HG02798 (cell line): ENCODE measurements around the gene GFOD1.
A peak's percentile ranks its signal among the peaks of the same experiment; 100 is the strongest.
"Not testable (repeated sequence)": the region's sequence is repeated elsewhere in the genome, so short reads cannot be mapped to it uniquely, and the experiment has no call there.

ENCODE experiments used
- ATAC-seq: cut with Tn5 transposase; IDR thresholded peaks from one replicate; pipeline ENCODE4 v1.9.1; 2021; ENCODE audit warnings: mild to moderate bottlenecking; ENCODE audit not compliant: unreplicated experiment, poor library complexity

GFOD1 gene

DNA sequence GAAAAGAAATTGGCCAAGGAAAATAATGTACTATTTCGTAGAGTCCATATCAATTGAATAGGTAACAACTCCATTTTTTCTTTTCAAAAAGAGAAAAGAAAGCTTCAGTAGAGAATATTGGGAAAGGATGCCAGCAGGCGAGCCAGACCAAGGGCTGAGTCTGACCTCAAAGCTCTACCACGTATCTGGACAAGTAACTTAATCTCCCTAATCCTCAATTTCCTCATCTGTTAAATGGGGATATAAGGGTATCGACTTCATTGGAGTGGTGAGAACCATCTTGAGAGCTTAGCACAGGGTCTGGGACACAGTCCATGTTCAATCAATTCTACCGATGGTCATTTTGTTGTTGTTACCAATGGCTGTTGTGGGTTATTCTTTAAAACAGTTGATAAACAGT, 95.9 kb downstream of the GFOD1 start:
- no peak for ATAC-seq

DNA sequence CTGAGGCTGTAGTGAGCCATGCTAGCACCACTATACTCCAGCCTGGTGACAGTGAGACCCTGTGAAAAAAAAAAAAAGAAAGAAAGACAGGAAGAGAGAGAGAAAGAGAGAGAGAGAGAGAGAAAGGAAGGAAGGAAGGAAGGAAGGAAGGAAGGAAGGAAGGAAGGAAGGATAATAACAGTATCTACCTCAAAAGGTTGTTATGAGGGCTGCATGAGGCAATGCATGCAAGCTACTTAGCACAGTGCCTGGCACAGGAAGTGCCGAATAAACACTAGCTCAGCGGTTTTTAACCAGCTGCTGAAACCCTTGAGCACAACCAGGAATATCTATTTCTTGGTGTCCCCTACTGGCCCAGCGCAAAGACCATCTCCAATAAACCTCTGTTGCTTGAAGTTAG, 96.7 kb downstream of the GFOD1 start:
- no peak for ATAC-seq

DNA sequence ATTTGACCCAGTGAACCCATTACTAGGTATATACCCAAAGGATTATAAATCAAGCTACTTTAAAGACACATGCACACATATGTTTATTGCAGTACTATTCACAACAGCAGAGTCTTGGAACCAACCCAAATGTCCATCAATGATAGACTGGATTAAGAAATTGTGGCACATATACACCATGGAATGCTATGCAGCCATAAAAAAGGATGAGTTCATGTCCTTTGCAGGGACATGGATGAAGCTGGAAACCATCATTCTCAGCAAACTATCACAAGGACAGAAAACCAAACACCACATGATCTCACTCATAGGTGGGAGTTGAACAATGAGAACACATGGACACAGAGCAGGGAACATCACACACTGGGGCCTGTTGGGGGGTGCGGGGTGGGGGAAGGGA, 98.2 kb downstream of the GFOD1 start:
- not testable (repeated sequence) for ATAC-seq

DNA sequence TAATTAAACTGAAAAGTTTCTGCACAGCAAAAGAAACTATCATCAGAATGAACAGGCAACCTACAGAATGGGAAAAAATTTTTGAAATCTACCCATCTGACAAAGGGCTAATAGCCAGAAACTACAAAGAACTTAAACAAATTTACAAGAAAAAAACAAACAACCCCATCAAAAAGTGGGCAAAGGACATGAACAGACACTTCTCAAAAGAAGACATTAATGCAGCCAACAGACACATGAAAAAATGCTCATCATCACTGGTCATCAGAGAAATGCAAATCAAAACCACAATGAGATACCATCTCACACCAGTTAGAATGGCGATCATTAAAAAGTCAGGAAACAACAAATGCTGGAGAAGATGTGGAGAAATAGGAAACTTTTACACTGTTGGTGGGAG, 98.6 kb downstream of the GFOD1 start:
- not testable (repeated sequence) for ATAC-seq

DNA sequence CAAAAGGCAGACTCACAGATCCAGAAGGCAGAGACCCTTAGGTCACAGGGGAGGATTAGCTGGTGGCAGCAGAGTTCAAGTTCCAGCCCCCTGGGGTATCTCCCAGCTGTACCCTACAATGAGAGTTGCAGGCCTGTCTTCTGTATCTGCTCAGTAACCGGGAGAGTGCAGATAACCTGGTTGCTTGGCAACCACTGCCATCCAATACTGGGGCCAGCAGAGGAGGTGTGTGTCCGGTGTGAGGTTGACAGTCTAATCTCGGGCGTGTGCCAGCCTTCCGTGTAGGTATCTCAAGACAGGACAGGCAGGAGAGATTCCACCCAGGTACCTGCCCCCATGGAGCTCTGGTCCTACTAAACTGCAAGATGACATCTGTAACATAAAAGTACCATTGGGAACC, 102.4 kb downstream of the GFOD1 start:
- ATAC-seq = no peak

DNA sequence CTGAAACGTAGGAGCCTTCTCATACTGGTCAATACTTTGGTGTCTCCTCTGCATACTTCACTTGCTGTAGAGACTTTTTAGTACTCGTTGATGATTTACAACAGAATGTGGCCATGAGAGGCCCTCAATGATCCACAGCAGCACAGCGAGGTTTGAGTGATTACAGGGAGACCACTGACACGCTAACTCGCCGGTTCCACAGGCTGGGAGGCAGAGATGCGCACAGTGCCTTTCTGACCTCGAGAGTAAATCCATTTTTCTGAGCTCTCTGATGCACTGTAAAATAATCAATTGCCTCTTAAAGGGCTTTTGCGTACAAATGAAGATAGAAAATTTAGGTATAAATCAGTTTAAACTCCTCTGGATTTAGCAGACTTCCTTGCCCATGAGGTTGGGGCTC, 102.9 kb downstream of the GFOD1 start:
- no peak for ATAC-seq

DNA sequence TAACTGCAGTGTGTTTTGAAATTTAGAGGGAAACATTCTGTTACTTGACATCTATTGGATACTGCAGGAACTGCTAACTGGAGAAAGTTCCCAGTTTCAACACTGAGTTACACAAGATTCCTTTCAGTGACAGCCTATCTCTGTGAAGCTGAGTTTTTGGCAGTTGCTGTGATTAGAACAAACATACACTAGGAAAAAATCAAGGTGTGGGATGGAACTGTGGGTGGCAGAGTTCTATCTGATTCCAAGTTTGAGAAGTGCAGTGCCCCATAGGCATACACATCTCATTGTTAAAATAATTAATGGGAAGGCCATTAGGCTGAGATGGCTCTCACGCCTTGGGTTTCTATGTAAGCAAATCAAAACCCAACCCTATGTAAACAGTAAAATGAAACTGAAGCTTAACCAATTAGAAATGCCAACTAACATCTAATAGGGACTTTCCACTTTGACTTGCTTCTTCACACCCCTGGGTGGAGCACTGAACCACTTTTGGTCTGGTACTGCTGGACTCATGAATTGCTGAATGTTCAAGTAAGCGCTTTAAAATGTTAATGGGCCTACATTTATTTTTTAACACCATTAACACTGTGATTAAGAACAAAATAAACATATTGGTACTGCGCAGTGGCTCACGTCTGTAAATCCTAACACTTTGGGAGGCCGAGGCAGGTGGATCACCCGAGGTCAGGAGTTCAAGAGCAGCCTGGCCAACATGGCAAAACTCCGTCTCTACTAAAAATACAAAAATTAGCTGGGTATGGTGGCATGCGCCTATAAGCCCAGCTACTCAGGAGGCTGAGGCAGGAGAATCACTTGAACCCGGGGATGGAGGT, 103.9 kb downstream of the GFOD1 start:
- ATAC-seq = peak; percentile 96

DNA sequence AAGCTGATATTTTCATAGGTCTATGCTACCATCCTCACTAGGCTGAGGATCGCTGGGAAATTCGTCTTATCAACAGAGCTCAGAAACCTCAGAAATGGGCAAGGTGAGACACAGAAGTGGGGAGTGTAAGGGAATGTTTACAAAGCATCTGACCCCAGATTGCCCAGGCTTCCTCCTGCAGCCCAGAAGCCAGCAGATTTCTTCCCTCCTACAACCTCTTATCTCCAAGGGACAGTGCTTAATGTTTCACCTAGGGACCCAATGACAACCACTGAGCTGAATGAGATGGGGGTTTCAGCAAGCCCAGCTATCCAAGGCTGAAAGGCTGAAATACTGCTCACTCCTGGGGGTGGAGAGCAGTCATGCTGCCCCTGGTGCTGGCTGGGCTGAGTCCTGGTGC, 106.6 kb downstream of the GFOD1 start:
- ATAC-seq = no peak

DNA sequence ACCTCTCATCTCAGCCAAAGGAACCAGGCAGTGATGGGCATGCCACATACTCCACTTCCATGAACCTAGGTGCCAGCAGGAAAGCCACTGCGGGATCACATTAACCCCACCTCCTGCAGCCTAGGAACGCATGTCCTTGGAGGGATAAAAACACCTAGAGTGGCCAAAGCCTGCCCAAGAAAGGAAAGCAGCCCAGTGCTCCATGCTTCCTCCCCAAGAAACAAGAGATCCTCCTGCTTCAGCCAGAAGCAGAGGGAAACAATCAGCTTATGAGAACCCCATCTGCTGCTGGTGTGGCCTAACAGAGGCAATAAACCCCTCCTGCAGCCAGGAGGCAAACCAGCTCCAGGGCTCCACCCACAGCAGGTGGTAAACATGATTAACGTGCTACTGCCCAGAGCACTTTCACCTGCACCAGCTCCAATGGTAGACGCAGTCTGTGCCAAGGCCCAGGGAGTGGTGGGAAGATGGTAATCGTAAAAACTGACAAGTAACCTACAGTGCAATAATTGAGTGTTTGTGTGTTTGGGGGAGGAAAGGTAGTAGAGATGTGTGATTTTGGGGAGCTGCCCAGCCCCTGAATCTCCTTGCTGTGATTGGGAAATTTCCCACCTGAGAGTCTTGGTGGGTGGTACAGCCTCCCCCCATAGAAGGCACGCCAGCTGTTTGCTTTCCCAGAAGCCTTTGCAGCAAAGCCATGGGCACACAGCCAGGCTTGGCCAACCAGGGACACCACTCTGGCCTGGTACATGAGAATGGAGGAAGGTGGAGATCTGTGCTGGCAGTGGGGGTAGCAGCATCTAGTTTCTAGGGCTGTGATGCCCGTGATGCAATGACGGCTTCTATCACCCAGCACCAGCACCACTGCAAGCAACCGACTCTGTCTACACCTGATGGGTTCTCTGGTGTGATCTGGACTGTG, 108.5 kb downstream of the GFOD1 start:
- ATAC-seq = no peak

DNA sequence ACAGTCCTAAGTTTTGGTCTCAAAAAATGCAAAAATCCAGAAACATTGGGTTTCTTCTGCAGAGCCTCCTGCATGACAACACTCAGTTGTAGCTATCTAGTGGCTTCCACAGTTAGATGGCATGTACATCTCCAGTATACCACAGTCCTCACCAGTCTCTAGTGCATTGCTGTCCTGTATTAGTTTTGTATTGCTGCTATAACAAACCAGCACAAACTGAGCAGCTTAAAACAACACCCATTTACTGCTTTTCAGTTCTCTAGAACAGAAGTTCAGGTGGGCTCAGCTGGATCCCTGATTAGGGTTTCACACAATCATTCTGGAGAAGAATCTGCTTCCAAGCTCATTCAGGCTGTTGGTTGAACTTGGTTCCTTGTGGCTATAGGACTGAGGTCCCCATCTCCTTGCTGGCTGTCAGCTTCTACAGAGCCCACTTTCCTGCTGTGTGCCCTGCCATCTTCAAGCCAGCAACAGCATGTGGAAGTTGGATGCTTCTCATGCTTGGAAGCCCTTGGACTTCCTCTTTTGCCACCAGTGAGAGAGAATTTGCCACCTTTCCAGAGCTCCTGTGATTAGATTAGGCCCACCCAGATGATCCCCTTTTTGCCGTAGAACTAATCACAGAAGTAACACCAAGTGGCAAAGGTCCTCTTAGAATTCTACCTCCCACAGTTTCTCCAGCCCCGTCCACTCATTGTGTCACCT, 110.2 kb downstream of the GFOD1 start:
- no peak for ATAC-seq

DNA sequence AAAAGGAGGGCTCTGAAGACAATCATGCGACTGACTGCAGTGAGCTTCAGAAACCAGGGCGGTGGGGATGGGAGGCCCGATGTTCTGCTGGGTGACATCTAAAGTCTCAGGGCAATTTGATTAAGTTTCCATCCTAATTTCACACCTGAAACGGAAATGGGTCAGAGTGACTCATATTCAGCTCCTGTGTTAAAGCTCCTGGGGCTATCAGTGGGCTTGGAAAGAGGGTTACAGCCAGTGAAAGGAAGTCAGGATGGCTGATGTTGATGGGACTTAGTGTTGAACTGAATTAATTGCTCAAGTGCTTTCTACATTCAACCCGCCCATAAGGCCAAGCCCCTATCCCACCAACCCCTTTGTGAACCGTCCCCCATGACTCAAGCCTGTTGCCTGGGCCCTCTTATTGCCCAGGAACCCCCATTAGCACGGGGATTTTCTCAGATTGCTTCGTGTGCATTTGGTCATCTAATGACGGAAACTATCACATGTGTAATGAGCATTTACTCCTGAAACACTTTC, 112.0 kb downstream of the GFOD1 start:
- peak; percentile 77 for ATAC-seq

DNA sequence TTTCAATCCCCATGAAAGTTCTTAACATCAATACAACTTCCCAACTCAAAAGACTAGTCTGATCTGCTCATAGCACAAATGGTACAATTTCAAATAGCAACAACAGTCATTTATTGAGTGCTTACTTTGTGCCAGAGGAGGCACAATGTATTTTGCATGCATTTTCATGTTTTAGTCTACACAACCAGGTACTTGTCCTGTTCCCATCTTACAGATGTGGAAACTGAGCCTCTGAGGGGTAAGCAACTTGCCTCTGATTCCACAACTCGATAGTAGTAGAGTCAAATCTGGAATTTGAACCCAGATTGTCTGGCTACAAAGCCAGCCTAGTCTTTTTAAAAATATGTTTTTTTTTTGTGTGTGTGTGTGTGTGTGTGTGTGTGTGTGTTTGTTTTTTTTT, 113.5 kb downstream of the GFOD1 start:
- ATAC-seq = no peak

DNA sequence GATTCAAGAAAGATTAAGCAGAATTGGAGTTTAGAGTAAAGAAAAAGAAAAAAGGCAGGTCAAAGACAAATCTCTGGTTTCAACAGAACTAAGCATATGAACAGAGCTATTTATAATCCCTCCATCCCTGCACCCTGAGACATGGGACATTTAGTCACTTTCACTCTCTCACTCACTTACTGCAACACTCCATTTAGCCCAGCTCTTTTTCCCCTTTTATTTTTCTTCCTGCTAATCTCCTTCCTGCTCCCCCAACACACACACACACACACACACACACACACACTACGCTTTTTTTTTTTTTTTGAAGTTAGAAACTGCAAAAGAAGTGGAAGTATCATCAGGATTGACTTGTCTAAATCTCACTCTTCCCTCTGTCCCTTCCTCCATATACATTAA, 113.9 kb downstream of the GFOD1 start:
- no peak for ATAC-seq

DNA sequence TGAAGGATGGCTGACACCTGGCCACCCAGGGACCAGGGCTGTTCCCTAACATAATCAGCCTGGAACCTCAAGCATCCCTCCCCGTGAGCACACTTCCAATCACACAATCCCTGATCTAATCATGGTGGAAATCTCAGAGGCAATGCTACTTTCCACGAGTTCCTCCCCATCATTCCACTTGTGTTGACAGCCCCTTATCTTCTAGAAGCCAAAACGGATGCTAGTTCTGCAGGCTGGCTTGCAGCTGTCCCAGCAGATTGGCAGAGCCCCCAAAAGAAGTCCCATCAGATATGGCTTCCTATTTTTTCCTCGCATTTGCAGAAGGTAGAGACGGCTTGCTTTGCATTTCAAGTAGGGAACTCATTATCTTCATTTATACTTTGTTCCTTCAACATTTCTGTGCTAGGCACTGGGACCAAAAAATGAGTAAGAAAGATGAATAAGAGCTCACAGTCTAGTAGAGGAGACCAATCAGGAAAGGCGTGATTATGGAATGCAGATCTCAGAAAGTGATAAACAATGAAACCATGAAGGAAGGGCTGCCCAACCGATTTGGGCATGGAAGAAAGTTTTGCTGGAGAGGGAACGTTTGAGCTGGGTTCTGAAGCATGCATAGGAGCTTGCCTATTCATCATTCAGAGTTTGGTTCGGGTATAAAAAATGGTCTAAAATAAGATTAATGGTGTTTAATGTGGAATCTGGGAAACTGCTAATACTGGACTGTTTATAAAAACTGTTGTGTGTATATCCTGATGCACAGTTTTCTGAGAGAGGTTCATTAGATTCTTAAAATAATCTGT, 114.5 kb downstream of the GFOD1 start:
- no peak for ATAC-seq

DNA sequence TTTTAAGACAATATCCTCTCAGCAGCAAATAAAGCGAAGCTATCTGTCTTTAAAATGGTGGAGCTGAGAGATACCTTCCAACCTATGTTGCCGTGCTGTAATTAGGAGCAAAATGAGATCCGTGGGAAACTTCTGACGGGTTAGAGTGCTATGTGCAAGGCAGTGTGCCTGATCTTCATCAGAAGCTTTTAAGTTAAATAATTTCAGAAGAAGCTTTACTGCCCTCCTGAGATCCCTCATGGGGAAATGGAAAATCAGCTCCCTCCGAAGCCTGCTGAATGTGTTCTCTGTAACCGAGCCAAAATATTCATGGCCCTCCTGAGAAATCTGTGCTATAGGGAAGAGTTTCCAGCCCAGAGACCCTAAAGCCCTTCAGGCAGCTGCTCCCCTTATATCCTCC, 115.3 kb downstream of the GFOD1 start:
- no peak for ATAC-seq

DNA sequence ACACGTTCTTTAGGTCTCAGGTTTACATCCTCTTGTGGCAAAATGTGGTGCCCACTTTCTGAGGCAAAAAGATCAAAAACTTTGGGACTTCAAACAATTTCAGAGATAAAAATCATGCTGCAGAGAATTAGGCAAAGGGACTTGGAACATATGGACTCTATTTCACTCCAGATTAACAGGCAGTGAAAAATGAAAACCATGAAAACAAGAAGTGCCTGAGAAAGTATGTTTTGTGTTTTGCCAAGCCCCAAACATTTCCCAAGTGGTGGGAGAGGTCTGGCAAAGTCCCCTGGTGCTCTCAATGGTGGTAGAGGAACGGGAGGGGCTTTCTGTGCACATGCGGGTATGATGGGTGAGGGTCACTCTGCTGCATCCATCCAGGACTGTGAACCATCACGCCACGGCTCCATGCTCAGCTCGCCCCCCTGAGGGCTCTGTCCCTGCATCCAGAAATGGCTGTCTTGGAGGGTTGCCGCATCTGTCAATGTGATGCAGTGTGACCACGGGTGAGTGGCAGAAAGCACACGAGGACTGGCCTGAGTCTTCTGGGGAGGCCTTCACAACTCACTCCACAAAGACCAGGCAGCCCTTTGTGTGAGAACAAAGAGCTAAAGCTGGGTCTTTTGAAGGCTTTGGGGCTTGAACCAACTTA, 115.9 kb downstream of the GFOD1 start:
- no peak for ATAC-seq

DNA sequence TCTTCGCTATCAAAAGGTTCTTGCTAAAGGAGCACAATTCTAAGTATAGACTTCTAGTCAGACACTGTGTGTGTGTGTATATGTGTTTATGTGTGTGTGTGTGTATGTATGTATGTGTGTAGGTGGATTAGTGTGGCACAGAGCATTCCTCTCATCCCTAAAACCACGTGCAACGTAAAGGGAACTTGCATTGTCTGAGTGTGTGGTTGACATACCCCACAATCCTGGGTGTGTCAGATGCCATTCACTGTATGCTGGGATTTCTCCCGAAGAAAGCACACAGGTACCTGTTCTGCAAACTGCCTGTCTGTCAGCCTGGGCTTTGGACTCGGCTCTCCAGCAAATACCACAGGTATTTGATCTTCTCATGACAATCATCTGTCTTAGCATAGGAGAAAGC, 116.8 kb downstream of the GFOD1 start:
- ATAC-seq = no peak

DNA sequence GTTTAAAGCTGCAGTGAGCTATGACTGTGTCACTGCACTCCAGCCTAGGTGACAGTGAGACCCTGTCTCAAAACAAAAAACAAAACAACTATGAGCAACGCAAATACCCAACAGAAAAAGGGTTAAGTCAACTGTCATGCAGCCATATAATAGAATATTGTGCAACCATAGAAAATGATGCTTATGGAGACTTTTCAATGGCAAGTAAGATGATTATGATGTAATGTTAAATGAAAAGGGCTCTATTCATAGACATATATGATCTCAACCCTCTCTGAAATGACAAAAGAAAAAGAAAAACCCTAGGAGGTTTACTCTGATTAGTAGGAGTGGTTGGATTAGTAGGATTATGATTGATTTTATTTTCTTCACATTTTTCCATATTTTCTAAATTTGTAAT, 117.8 kb downstream of the GFOD1 start:
- no peak for ATAC-seq

DNA sequence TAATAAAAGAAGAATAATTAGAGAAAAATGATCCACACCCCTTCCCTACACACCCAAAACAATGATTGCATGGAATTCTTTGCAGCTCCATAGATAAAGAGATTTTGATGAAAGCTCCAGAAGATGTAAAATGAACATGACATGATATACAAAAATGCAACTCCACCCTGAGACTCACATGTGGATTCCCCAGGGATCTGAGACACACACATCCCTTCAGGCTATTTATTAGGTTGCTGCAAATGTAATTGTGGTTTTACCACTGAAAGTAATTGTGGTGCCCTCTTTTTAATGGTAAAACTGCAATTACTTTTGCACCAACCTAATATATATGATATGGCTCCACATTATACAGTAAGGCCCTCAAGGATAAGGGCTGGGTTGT, 118.7 kb downstream of the GFOD1 start:
- ATAC-seq = no peak
